ENCODE measurements around the gene RELA.

The RELA gene

DNA sequence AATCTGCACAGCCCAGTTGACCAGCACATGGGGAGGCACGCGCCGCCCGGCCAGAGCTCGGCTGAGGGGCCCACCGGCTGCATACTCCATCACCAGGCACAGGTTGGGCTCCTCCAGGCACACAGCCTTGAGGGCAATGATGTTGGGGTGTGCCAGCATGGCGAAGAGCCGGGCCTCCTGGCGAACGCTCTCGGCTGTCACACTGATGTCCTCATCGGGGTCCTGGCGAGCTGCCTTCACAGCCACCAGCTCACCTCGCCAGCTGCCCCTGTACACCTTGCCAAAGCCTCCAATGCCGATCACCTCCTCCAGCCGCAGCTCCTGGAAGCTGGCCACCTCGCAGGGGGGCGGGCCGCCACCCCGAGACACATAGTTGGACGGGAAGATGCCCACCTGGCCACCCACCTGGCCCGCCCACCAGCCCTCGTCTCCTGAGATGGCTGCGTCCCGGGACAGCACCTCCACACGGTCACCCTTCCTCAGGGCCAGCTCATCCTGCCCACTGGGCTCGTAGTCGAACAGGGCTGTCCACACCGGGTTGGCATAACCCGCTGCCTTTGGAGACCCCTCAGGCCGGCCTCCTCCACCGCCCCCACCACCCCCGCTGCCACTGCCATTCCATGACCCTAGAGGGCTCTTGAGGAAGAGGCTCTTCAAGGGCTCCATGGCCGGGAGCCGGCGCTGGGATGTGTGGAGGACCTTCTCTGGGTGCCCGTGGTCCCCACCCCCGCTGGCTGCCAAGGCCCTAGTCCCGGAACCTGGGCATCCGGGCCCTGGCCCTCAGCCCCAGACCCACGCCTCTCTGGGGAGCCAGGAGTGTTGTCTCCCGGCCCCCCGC is 49.4 kb downstream of the RELA start:
- DNase-seq (ENCODE audit: low read depth), result no peak
- TF ChIP-seq, protein P1, sequence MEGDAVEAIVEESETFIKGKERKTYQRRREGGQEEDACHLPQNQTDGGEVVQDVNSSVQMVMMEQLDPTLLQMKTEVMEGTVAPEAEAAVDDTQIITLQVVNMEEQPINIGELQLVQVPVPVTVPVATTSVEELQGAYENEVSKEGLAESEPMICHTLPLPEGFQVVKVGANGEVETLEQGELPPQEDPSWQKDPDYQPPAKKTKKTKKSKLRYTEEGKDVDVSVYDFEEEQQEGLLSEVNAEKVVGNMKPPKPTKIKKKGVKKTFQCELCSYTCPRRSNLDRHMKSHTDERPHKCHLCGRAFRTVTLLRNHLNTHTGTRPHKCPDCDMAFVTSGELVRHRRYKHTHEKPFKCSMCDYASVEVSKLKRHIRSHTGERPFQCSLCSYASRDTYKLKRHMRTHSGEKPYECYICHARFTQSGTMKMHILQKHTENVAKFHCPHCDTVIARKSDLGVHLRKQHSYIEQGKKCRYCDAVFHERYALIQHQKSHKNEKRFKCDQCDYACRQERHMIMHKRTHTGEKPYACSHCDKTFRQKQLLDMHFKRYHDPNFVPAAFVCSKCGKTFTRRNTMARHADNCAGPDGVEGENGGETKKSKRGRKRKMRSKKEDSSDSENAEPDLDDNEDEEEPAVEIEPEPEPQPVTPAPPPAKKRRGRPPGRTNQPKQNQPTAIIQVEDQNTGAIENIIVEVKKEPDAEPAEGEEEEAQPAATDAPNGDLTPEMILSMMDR (IDR thresholded peaks at IDR 0.05; ENCODE audit: low read depth, low read length, missing control alignments), result no peak
- in situ Hi-C loops (cut with HindIII; ENCODE audit: low sequenced_read_pairs), result no loop called here
- peak overlapping the region; percentile 87 for H3K4me3 ChIP-seq (ENCODE audit: low read depth, low read length)

DNA sequence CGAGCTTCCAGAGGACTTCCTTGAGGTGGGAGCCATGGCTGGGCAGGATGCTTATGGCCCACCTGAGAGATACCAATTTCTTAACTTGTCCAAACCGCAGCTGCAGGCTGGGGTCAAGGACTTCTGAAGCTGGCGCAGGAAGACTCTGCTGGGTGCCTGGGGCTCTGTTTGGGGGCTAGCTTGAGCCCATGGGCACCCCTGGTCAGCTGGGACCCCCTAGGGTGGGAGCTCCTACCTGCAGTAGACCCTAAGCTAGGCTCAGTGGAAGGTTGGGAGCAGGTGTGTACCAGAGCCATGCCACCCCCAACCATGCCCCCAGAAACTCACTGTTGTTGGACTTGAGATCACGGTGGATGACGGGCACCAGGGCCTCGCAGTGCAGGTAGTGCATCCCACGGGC is 50.0 kb downstream of the RELA start:
- TF ChIP-seq, protein P1 (IDR thresholded peaks at IDR 0.05; ENCODE audit: low read depth, low read length, missing control alignments), result no peak
- in situ Hi-C loops (cut with HindIII; ENCODE audit: low sequenced_read_pairs), result no loop called here
- no peak for DNase-seq (ENCODE audit: low read depth)
- peak overlapping the region; percentile 87 for H3K4me3 ChIP-seq (ENCODE audit: low read depth, low read length)

DNA sequence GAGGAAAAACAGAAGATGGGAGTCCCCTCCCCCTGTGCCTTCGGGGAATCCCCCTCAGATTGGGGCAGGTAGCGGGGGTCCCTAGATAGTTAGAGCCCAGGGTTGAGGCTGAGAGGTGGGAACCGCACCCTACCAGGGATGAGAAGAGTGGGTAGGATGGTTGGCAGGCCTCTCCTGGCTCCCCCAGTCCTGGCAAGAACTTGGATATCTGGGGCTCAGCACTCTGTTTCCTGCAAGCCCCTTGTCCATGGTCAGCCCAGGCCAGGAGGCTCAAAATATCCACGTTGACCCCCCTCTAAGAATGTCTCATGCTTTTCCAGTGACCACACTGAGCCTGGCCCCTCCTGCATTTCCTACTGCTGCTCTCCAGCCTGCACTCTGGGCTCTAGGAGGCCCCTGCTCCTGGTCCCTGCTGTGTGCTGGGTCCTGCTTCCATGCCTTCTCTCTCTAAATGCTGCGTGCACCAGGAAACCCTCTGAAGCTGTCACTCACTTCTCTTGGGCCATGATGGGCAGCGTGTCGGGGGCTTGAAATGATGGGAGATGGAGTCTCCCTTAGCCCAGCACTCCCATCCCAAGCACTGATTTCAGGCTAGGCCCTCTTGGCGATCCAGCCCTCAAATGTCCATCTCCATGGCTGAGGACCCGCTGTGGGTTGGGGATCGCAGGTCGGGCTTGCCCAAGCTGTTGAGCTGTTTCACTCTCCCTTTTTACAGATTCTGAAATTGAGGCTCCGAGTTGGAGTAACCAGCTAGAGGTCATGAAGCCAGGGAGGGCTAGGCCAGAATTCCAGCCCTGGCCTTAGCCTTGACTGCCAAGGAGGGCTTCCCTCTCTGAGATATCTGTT is 50.7 kb downstream of the RELA start:
- no peak for DNase-seq (ENCODE audit: low read depth)
- TF ChIP-seq, protein P1 (IDR thresholded peaks at IDR 0.05; ENCODE audit: low read depth, low read length, missing control alignments), result no peak
- in situ Hi-C loops (cut with HindIII; ENCODE audit: low sequenced_read_pairs), result no loop called here
- peak overlapping the region; percentile 87 for H3K4me3 ChIP-seq (ENCODE audit: low read depth, low read length)

DNA sequence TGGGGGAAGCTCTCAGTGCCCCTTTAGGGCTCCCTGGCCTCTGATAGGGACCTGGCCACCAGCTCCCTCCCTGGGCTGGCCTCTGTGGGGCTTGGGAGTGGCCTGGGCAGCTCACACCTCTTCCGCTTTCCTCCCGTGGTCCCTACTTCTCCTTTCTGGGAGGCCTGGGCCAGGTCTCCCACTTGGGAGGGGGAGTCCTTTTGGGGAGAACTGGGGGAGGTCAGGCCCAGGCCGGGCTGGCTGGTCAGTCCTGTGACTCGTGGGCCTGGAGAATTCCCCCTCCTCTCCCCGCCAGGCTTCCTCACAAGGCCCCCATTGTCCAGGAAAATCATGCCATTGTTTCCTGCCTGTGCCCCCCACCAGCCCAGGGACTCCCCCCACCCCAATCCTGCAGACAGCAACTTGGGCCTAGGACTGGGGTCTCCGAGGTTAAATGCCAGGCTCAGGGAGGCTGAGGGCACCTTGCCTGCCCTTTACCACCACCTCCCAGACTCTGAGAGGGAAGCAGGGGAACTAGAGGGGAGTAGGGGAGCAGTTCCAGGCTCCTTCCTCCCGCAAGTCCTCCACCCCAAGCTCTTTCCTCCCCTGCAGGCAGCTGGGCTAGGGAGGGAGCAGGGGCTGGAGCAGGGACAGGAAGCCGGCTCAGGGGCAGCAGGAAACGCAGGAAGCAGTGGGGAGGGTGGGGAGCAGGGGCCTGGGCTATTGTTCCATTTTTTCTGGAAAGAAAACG is 51.5 kb downstream of the RELA start:
- in situ Hi-C loops (cut with HindIII; ENCODE audit: low sequenced_read_pairs), result no loop called here
- TF ChIP-seq, protein P1 (IDR thresholded peaks at IDR 0.05; ENCODE audit: low read depth, low read length, missing control alignments), result no peak
- DNase-seq (ENCODE audit: low read depth), result no peak
- H3K4me3 ChIP-seq (ENCODE audit: low read depth, low read length), result peak overlapping the region; percentile 87

DNA sequence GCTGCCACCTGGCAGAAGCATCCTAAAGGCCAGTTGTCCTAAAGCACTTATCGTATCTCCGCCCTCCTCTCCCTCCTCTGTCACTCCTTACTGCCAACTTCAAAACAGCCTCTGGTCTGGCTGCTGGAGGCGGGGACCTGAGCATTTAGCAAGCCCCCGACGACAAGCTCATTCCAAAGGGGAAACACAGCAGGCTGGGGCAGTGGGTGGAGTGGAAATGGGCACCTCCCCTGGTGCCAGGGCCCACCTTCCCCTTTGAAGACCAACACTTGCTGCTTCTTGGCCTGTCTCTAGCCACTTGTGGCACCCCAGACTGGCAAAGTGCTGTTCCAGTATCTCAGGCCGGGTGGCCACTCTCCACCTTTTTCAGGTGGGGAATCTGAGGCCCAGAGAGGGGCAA is 52.3 kb downstream of the RELA start:
- no peak overlapping the region for H3K4me3 ChIP-seq (ENCODE audit: low read depth, low read length)
- no peak for DNase-seq (ENCODE audit: low read depth)
- TF ChIP-seq, protein P1 (IDR thresholded peaks at IDR 0.05; ENCODE audit: low read depth, low read length, missing control alignments), result no peak
- in situ Hi-C loops (cut with HindIII; ENCODE audit: low sequenced_read_pairs), result no loop called here

DNA sequence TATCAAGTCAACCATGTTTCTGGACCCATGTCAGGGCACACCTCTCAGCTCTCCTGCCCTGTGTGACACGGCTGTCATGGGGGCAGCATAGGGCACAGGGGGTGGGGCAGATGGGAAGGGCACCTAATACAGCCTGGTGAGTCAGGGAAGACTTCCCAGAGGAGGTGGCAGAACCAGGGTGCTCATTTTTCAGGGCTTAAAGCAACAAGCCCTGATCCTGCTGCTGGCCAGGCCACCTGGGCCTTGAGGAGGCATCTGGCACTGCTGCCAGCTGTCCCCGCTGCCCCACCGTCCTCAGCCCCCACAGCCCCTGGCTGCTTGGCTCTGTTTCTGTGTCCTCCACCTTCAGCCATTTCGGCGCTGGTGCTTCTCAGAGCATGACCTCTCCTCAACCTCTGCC is 53.1 kb downstream of the RELA start:
- no peak overlapping the region for H3K4me3 ChIP-seq (ENCODE audit: low read depth, low read length)
- DNase-seq (ENCODE audit: low read depth), result no peak
- in situ Hi-C loops (cut with HindIII; ENCODE audit: low sequenced_read_pairs), result no loop called here
- TF ChIP-seq, protein P1 (IDR thresholded peaks at IDR 0.05; ENCODE audit: low read depth, low read length, missing control alignments), result no peak

Data from astrocyte of the cerebellum (primary cell).